Activated CD8-positive, alpha-beta memory T cell treated with anti-CD3 and anti-CD28 coated beads for 1 hour (primary cell): Measurements from ENCODE around the gene CHRNB4.
"Not testable (repeated sequence)": the region's sequence is repeated elsewhere in the genome, so short reads cannot be mapped to it uniquely, and the experiment has no call there.

Experiments
- DNase-seq, 2 donors: peaks; one replicate each; pipeline ENCODE4 v3.0.0-alpha.2; 2020; ENCODE audit warnings: low read depth in 1 of 2; ENCODE audit errors: extremely low read depth in 1 of 2

The CHRNB4 gene

GRCh38 chr15:78618064-78618463 lies 22.9 kb downstream of the CHRNB4 start:
- DNase-seq: no peak

GRCh38 chr15:78617516-78617915 lies 23.5 kb downstream of the CHRNB4 start:
- DNase-seq: no peak

- DNase-seq: no peak
These were observed 23.9 kb downstream of the CHRNB4 start for GRCh38 chr15:78617076-78617475.

- no peak for DNase-seq
These were observed 24.5 kb downstream of the CHRNB4 start for GRCh38 chr15:78616506-78616905.

- DNase-seq: no peak
These were observed 25.8 kb downstream of the CHRNB4 start for GRCh38 chr15:78615151-78615589.

GRCh38 chr15:78614021-78614420 lies 27.0 kb downstream of the CHRNB4 start:
- DNase-seq: no peak

GRCh38 chr15:78609551-78609950 lies 31.5 kb downstream of the CHRNB4 start:
- not testable (repeated sequence) for DNase-seq

- no peak for DNase-seq
These were observed 35.3 kb downstream of the CHRNB4 start for GRCh38 chr15:78605680-78606079.

- DNase-seq: no peak
These were observed 35.8 kb downstream of the CHRNB4 start for GRCh38 chr15:78605201-78605600.

GRCh38 chr15:78604420-78604819 lies 36.6 kb downstream of the CHRNB4 start:
- DNase-seq: no peak

- DNase-seq: no peak
These were observed 37.5 kb downstream of the CHRNB4 start for GRCh38 chr15:78603467-78603866.

GRCh38 chr15:78599189-78599588 lies 41.8 kb downstream of the CHRNB4 start:
- no peak for DNase-seq

GRCh38 chr15:78598348-78598747 lies 42.7 kb downstream of the CHRNB4 start:
- no peak for DNase-seq

- DNase-seq: no peak
These were observed 43.4 kb downstream of the CHRNB4 start for GRCh38 chr15:78597583-78597982.

GRCh38 chr15:78574944-78575343 lies 66.1 kb downstream of the CHRNB4 start:
- no peak for DNase-seq
